Measurements from ENCODE around the gene DENND5B. TPM values are rescaled to one million over a fixed set of nuclear protein-coding genes. Genes with fewer than 3 reads are reported as not detected.

DENND5B gene
- total and polyA plus RNA-seq, 10 of the 15 experiments (the other 5 are each of a cell fraction or from before 2014, with no cell fraction given): 0.39 to 32.5 (median 20.6) TPM

GRCh38 chr12:31481415-31481814, 109.5 kb downstream of the DENND5B start:
- ChIA-PET SMC1A (ENCODE audit: uncharacterized antibody, unreplicated experiment) (no interaction called here), CTCF (no interaction called here), POLR2A (no interaction called here), RAD21 (ENCODE audit: unreplicated experiment) (no interaction called here)
- WGBS (ENCODE audit: insufficient coverage, insufficient replicate concordance, low lambda C conversion rate, missing lambda C conversion rate): 60% methylated on average over 3 of the region's 3 CpGs
- Histone ChIP-seq H3K4me1 (ENCODE audit: control insufficient read depth, insufficient read depth, low read length) (peaks cover 34% of the 10 kb centered on the region), H3K27ac (ENCODE audit: control insufficient read depth, insufficient read depth) (no peak overlapping the region), H2AFZ (ENCODE audit: control insufficient read depth, low read depth, low read length) (no peak overlapping the region), H3K79me2 (ENCODE audit: control insufficient read depth, insufficient read depth, low read length) (peaks cover 2% of the 10 kb centered on the region), H3K4me2 (ENCODE audit: control insufficient read depth, insufficient read depth) (no peak overlapping the region), H3K9me3 (replicated peaks; ENCODE audit: control insufficient read depth, insufficient read depth, low read length) (no peaks in the 10 kb centered on the region; the same call in 2 of the 3 replicates), H4K20me1 (ENCODE audit: control insufficient read depth, insufficient read depth) (no peaks in the 10 kb centered on the region; the same call in 1 of the 2 replicates), H3K9ac (ENCODE audit: control insufficient read depth, insufficient read depth, low read length) (no peak overlapping the region), H3K4me3 (no peak overlapping the region), H3K36me3 (ENCODE audit: control insufficient read depth in 2 of 2, insufficient read depth in 2 of 2, low read length in 1 of 2) (peaks cover 0 to 10% of the 10 kb centered on the region in 2 experiments; a peak in 1 of 4 replicates), H3K27me3 (replicated peaks in 1 of 2; ENCODE audit: control insufficient read depth in 2 of 2, insufficient read depth in 2 of 2, low read length in 1 of 2) (no peaks in the 10 kb centered on the region)
- BruUV-seq (replicated peaks): no TSS peak
- no peak for FAIRE-seq
- TF ChIP-seq SRF (IDR thresholded peaks at IDR 0.05; ENCODE audit: low read depth in 2 of 2, low read length in 2 of 2) (no peak), EZH2 (IDR thresholded peaks at IDR 0.05; ENCODE audit: borderline replicate concordance, control insufficient read depth, low read depth, low read length) (no peak), SPI1 (IDR thresholded peaks at IDR 0.05; ENCODE audit: borderline replicate concordance, insufficient read depth, low read depth, low read length) (peak; percentile 24; the same call in 1 of the 2 replicates)
- intact Hi-C loops (cut with micrococcal nuclease; ENCODE audit: unreplicated experiment): loop anchor here (5.0 kb wide), 1 partner anchor 106 kb away; no protein-coding TSS in a partner anchor
- no peak for DNase-seq (ENCODE audit: low read depth, low spot score)
- no peak for ATAC-seq
- in situ Hi-C loops (cut with MboI): no loop called here

GRCh38 chr12:31479516-31480210, 111.3 kb downstream of the DENND5B start:
- Histone ChIP-seq H3K79me2 (ENCODE audit: control insufficient read depth, insufficient read depth, low read length) (peaks cover 2% of the 10 kb centered on the region; the same call in 1 of the 2 replicates), H3K9me3 (replicated peaks; ENCODE audit: control insufficient read depth, insufficient read depth, low read length) (no peaks in the 10 kb centered on the region; the same call in 2 of the 3 replicates), H3K36me3 (ENCODE audit: control insufficient read depth in 2 of 2, insufficient read depth in 2 of 2, low read length in 1 of 2) (peaks cover 0 to 6% of the 10 kb centered on the region in 2 experiments; a peak in 1 of 4 replicates), H3K4me2 (ENCODE audit: control insufficient read depth, insufficient read depth) (peak overlapping the region; percentile 49), H4K20me1 (ENCODE audit: control insufficient read depth, insufficient read depth) (no peaks in the 10 kb centered on the region), H3K27ac (ENCODE audit: control insufficient read depth, insufficient read depth) (peak overlapping the region; percentile 45), H3K27me3 (replicated peaks in 1 of 2; ENCODE audit: control insufficient read depth in 2 of 2, insufficient read depth in 2 of 2, low read length in 1 of 2) (no peaks in the 10 kb centered on the region), H3K4me1 (ENCODE audit: control insufficient read depth, insufficient read depth, low read length) (peaks cover 35% of the 10 kb centered on the region), H3K9ac (ENCODE audit: control insufficient read depth, insufficient read depth, low read length) (no peak overlapping the region), H2AFZ (ENCODE audit: control insufficient read depth, low read depth, low read length) (no peak overlapping the region), H3K4me3 (peak overlapping the region; percentile 24; the same call in 1 of the 2 replicates)
- ATAC-seq (peak; percentile 31; the same call in 1 of the 3 replicates), FAIRE-seq (no peak), DNase-seq (ENCODE audit: low read depth, low spot score) (no peak)
- CTCF ChIA-PET: no interaction called here
- RAD21 ChIA-PET (ENCODE audit: unreplicated experiment): no interaction called here
- intact Hi-C loops (cut with micrococcal nuclease; ENCODE audit: unreplicated experiment) (loop anchor here (5.0 kb wide), 1 partner anchor 108 kb away; no protein-coding TSS in a partner anchor), in situ Hi-C loops (cut with MboI) (no loop called here)
- POLR2A ChIA-PET: no interaction called here
- SMC1A ChIA-PET (ENCODE audit: uncharacterized antibody, unreplicated experiment): no interaction called here
- no peak for TF ChIP-seq USF2 (IDR thresholded peaks at IDR 0.05; ENCODE audit: borderline replicate concordance, low read depth, low read length)
- TF ChIP-seq RB1 (IDR thresholded peaks at IDR 0.05; ENCODE audit: borderline replicate concordance): no peak
- TF ChIP-seq TCF3 (IDR thresholded peaks at IDR 0.05; ENCODE audit: borderline replicate concordance, insufficient read depth, low read depth, low read length): no peak
- TF ChIP-seq ASH2L (IDR thresholded peaks at IDR 0.05; ENCODE audit: borderline replicate concordance, low read depth): no peak
- TF ChIP-seq ZNF384 (IDR thresholded peaks at IDR 0.05; ENCODE audit: borderline replicate concordance, low read depth, low read length): no peak
- no peak for TF ChIP-seq FOXM1 (IDR thresholded peaks at IDR 0.05; ENCODE audit: low read depth, low read length)
- TF ChIP-seq RCOR1 (conservative IDR thresholded peaks at IDR 0.05; ENCODE audit: low read depth, low read length): no peak
- no peak for TF ChIP-seq RAD51 (IDR thresholded peaks at IDR 0.05)
- TF ChIP-seq HDAC6 (IDR thresholded peaks at IDR 0.05; ENCODE audit: unreplicated experiment): no peak
- WGBS (ENCODE audit: insufficient coverage, insufficient replicate concordance, low lambda C conversion rate, missing lambda C conversion rate): 20% methylated on average over 5 of the region's 5 CpGs
- BruUV-seq (replicated peaks): no TSS peak

Measured in GM12878 (cell line).